Tibial nerve (tissue), 3 donors: Measurements from ENCODE around the gene SPTLC1.
"Not testable (repeated sequence)": the region's sequence is repeated elsewhere in the genome, so short reads cannot be mapped to it uniquely, and the experiment has no call there.

Source experiments
- POLR2A ChIP-seq, 2 donors: fragments of 450-650 bp; IDR thresholded peaks; one replicate each; pipeline ENCODE4 v1.6.1; 2017; ENCODE audit warnings: antibody characterized with exemption in 2 of 2, mild to moderate bottlenecking in 2 of 2, moderate library complexity in 2 of 2
- TF ChIP-seq, protein P1 (sequence below), 5 experiments: fragments of 200-600 bp in 3 of 5; fragments of 450-650 bp in 2 of 5; sonication (generic) in 3 of 5; IDR thresholded peaks; one replicate each; pipeline ENCODE4 v1.5.1; 2016 to 2019; ENCODE audit warnings: antibody characterized with exemption in 5 of 5, mild to moderate bottlenecking in 3 of 5, moderate library complexity in 2 of 5

DNA sequence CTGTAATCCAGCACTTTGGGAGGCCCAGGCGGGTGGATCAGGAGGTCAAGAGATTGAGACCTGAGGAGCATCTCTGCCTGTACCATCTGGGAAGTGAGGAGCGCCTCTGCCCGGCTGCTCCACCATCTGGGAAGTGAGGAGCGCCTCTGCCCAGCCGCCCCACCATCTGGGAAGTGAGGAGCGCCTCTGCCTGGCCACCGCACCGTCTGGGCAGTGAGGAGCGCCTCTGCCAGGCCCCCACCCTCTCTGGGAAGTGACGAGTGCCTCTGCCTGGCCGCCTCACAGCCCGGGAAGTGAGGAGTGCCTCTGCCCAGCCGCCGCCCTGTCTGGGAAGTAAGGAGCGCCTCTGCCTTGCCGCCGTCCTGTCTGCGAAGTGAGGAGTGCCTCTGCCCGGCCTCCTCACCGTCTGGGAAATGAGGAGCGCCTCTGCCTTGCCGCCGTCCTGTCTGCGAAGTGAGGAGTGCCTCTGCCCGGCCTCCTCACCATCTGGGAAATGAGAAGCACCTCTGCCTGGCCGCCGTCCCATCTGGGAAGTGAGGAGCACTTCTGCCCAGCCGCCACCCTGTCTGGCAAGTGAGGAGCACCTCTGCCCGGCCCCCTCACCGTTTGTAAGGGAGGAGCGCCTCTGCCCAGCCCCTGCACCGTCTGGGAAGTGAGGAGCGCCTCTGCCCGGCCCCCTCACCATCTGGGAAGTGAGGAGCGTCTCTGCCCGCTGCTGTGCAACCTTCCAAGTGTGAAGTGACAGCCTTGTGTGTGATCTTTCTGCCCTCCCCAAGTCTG is 9.6 kb downstream of the SPTLC1 start:
- TF ChIP-seq, protein P1, sequence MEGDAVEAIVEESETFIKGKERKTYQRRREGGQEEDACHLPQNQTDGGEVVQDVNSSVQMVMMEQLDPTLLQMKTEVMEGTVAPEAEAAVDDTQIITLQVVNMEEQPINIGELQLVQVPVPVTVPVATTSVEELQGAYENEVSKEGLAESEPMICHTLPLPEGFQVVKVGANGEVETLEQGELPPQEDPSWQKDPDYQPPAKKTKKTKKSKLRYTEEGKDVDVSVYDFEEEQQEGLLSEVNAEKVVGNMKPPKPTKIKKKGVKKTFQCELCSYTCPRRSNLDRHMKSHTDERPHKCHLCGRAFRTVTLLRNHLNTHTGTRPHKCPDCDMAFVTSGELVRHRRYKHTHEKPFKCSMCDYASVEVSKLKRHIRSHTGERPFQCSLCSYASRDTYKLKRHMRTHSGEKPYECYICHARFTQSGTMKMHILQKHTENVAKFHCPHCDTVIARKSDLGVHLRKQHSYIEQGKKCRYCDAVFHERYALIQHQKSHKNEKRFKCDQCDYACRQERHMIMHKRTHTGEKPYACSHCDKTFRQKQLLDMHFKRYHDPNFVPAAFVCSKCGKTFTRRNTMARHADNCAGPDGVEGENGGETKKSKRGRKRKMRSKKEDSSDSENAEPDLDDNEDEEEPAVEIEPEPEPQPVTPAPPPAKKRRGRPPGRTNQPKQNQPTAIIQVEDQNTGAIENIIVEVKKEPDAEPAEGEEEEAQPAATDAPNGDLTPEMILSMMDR (IDR thresholded peaks at IDR 0.05) = not testable (repeated sequence)
- TF ChIP-seq POLR2A (IDR thresholded peaks at IDR 0.05) = not testable (repeated sequence)
